Measurements from ENCODE around the gene IGF2R. TPM values are rescaled to one million over a fixed set of nuclear protein-coding genes. Genes with fewer than 3 reads are reported as not detected.
A peak's percentile ranks its signal among the peaks of the same experiment; 100 is the strongest.

The IGF2R gene
- total RNA-seq, 2 donors from 2014 or later: 50.8 TPM

DNA sequence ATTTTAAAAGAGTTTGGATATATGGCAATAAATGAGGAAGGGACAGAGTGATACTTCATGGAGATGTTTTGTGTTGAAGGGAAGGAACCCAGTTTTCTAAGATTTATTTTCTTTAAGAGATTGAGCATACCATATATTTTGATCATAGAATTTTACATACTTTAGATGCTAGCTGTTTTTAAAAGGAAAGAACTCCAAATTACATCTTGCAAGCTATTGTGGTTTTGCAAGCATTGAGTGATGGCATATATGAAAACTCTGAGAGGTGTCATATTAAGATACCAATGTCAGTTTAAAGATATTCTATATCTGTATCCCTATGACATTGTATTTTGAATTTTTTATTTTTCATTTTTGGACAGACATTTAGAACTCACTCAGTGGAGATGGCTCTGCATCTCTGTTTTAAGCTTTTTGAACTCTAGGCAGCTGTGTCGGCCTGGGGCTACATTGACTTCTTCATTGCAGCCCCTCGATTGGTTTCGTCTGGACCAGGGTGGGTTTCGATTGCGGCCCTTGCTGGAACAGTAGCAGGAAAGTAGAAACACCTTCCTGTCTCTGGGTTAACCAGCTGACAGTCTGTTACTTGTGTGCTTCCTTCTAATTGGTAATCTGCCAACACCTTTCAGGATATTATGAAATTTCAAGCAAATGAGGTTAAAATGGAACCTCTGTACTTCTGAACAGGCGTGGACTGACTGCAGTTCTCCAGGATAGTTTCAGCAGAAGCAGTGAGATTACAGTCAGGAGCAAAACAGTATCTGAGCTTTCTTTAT lies 14.0 kb downstream of the IGF2R start:
- Histone ChIP-seq H3K36me3 (replicated peaks in 1 of 2; ENCODE audit: insufficient read depth in 1 of 2, low read depth in 2 of 2) (no peaks in the 10 kb centered on the region), H3K9me3 (no peaks in the 10 kb centered on the region), H3K27ac (peak overlapping the region; percentile 23 to 88 (median 80)), H3K27me3 (no peaks in the 10 kb centered on the region), H3K4me1 (peaks cover 92% of the 10 kb centered on the region), H3K4me3 (no peak overlapping the region)
- ATAC-seq (no peak), DNase-seq (no peak)
- WGBS, 2 donors: 60 to 77% methylated on average over 6 of the region's 6 CpGs
- TF ChIP-seq, protein P1, sequence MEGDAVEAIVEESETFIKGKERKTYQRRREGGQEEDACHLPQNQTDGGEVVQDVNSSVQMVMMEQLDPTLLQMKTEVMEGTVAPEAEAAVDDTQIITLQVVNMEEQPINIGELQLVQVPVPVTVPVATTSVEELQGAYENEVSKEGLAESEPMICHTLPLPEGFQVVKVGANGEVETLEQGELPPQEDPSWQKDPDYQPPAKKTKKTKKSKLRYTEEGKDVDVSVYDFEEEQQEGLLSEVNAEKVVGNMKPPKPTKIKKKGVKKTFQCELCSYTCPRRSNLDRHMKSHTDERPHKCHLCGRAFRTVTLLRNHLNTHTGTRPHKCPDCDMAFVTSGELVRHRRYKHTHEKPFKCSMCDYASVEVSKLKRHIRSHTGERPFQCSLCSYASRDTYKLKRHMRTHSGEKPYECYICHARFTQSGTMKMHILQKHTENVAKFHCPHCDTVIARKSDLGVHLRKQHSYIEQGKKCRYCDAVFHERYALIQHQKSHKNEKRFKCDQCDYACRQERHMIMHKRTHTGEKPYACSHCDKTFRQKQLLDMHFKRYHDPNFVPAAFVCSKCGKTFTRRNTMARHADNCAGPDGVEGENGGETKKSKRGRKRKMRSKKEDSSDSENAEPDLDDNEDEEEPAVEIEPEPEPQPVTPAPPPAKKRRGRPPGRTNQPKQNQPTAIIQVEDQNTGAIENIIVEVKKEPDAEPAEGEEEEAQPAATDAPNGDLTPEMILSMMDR (IDR thresholded peaks at IDR 0.05): no peak
- TF ChIP-seq POLR2A (IDR thresholded peaks at IDR 0.05): no peak
- intact Hi-C loops (cut with DNase I): loop anchor here (10.0 kb wide), 1 partner anchor 52 kb away; no protein-coding TSS in a partner anchor

DNA sequence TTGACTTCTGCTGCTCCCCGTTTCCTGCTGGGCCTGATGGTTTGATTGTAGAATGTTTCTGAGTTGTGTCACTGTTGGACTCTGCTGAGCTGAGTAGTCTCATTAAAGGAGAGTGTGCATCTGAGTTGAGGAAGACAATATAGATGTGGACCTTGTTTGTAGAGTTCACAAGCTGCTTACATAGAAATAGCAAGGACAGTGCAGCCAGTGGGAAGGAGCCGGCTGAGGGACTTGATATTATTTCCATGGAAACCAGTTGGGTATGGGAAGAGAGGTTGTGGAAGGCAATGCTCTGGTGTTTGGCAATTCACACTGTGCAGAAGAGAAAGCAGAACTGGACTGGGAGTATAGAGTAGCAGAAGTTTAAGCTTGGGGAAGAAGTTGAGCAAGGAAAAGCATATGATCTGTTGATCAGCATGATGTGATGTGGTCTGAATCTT lies 14.8 kb downstream of the IGF2R start:
- WGBS, 2 donors: 28 to 30% methylated on average over 2 of the region's 2 CpGs
- H3K27ac ChIP-seq: peak overlapping the region; percentile 0 to 88 (median 30)
- H3K36me3 ChIP-seq (replicated peaks in 1 of 2; ENCODE audit: insufficient read depth in 1 of 2, low read depth in 2 of 2): no peaks in the 10 kb centered on the region
- DNase-seq (peak in 1 of 4 donors; percentile 48), ATAC-seq (no peak)
- H3K4me1 ChIP-seq: peaks cover 88% of the 10 kb centered on the region
- TF ChIP-seq POLR2A (IDR thresholded peaks at IDR 0.05): no peak
- TF ChIP-seq, protein P1 (IDR thresholded peaks at IDR 0.05): no peak
- H3K9me3 ChIP-seq: no peaks in the 10 kb centered on the region
- H3K4me3 ChIP-seq: no peak overlapping the region
- intact Hi-C loops (cut with DNase I): loop anchor here (10.0 kb wide), 1 partner anchor 51 kb away; no protein-coding TSS in a partner anchor
- no peaks in the 10 kb centered on the region for H3K27me3 ChIP-seq

DNA sequence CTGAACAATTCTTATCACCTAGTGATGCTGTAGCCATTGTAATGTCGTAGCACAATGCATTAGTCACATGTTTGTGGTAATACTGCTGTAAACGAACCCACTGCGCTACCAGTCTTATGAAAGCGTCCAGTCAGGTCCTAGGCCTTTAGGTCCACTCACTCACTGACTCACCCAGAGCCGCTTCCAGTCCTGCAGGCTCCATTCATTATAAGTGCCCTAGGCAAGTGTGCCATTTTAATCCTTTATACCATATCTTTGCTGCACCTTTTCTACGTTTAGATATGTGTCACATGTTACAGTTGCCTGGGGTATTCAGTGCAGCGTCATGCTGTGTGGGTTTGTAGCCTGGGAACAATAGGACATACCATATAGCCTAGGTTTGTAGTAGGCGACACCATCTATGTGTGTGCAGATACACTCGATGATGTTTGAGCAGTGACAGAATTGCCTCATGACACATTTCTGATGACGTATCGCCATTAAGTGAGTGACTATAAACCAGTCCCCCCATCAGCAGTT lies 15.4 kb downstream of the IGF2R start:
- ATAC-seq (no peak), DNase-seq (no peak)
- Histone ChIP-seq H3K4me1 (peaks cover 88% of the 10 kb centered on the region), H3K9me3 (no peaks in the 10 kb centered on the region), H3K4me3 (no peak overlapping the region), H3K27ac (peak overlapping the region in 2 of 4 donors; percentile 27 to 88), H3K27me3 (no peaks in the 10 kb centered on the region), H3K36me3 (replicated peaks in 1 of 2; ENCODE audit: insufficient read depth in 1 of 2, low read depth in 2 of 2) (no peaks in the 10 kb centered on the region)
- TF ChIP-seq, protein P1 (IDR thresholded peaks at IDR 0.05): no peak
- TF ChIP-seq POLR2A (IDR thresholded peaks at IDR 0.05): no peak
- WGBS, 2 donors: 66 to 73% methylated on average over 11 of the region's 11 CpGs
- intact Hi-C loops (cut with DNase I): loop anchor here (10.0 kb wide), 1 partner anchor 50 kb away; no protein-coding TSS in a partner anchor

DNA sequence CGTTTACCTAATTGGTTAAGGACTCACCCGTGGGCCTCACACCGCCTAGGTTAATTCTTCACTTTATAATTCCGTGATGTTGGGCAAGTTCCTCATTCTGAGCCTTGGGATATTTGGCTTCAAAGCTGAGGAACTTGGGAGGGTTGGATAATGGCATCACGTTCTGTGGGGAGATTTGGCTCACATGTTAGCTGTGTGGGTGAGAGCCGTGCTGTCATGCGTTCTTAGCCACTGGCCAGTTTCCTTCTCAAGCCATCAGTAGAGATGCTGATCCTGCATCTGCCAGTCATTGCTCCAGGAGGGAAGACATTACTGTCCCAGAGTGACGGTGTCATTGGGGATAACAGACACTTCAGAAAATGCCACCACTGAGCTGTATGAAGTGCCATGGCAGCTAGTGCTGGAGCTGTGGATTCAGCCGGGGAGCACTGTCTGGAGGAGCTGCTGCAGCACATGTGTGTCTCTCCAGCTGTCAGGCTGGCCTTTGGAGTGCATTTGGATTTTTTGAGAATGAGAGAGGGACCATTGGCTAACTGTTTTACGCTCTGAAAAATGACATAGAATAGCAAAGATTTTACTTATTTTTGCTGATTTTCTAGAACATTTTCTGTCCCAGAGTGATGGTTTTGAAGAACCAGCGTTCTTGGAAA lies 16.5 kb downstream of the IGF2R start:
- no peak for ATAC-seq
- WGBS, 2 donors: 71 to 73% methylated on average over 10 to 11 of the region's 11 CpGs
- Histone ChIP-seq H3K27me3 (no peaks in the 10 kb centered on the region), H3K36me3 (replicated peaks in 1 of 2; ENCODE audit: insufficient read depth in 1 of 2, low read depth in 2 of 2) (no peaks in the 10 kb centered on the region), H3K4me3 (no peak overlapping the region), H3K4me1 (peaks cover 89% of the 10 kb centered on the region), H3K27ac (peak overlapping the region in 1 of 4 donors; percentile 10), H3K9me3 (no peaks in the 10 kb centered on the region)
- TF ChIP-seq, protein P1 (IDR thresholded peaks at IDR 0.05): no peak
- no peak for TF ChIP-seq POLR2A (IDR thresholded peaks at IDR 0.05)
- intact Hi-C loops (cut with DNase I): loop anchor here (10.0 kb wide), 1 partner anchor 49 kb away; no protein-coding TSS in a partner anchor
- no peak for DNase-seq
